Chondrocyte (in vitro differentiated cells): ENCODE data around the gene NPHP4. TPM values are rescaled to one million over a fixed set of nuclear protein-coding genes. Genes with fewer than 3 reads are reported as not detected.

Source experiments
- DNase-seq: peaks from one replicate; pipeline ENCODE4 v3.0.0; 2021; ENCODE audit warnings: mixed read lengths, low spot score
- H3K27ac Mint-ChIP-seq: one replicate; pipeline ENCODE4 v1.8.0; 2021; ENCODE audit warnings: mild to moderate bottlenecking, moderate library complexity, mixed read lengths; ENCODE audit not compliant: unreplicated experiment
- H3K27me3 Mint-ChIP-seq: 2 replicates; pipeline ENCODE4 v1.8.0; 2021; ENCODE audit warnings: low read depth, mixed read lengths
- H3K36me3 Mint-ChIP-seq: 2 replicates; pipeline ENCODE4 v1.8.0; 2021; ENCODE audit warnings: low read depth, mixed read lengths
- H3K4me1 Mint-ChIP-seq: 2 replicates; pipeline ENCODE4 v1.8.0; 2021; ENCODE audit warnings: low read depth, mild to moderate bottlenecking, mixed read lengths
- H3K4me3 Mint-ChIP-seq: one replicate; pipeline ENCODE4 v1.8.0; 2021; ENCODE audit warnings: mild to moderate bottlenecking, moderate library complexity, mixed read lengths; ENCODE audit not compliant: unreplicated experiment
- H3K9me3 Mint-ChIP-seq: 2 replicates; pipeline ENCODE4 v1.8.0; 2021; ENCODE audit warnings: low read depth, mixed read lengths
- CTCF ChIP-seq: fragments of 200-600 bp; sonication (generic); IDR thresholded peaks from 2 replicates; pipeline ENCODE4 v1.5.0; 2021; ENCODE audit warnings: antibody characterized with exemption, mild to moderate bottlenecking, moderate library complexity
- total RNA-seq: library from RNA; stranded (reverse); gene quantifications from 3 replicates; pipeline ENCODE4 v1.2.1, GENCODE V29; 2021

The NPHP4 gene
- total RNA-seq, 1 donor from 2014 or later = 8.7 TPM

GRCh38 chr1:5836776-5837440 is 155.3 kb downstream of the NPHP4 start:
- H3K27me3 Mint-ChIP-seq = peaks cover 22% of the 10 kb centered on the region
- DNase-seq = peak; percentile 77
- no peak overlapping the region for H3K27ac Mint-ChIP-seq
- H3K4me3 Mint-ChIP-seq = no peak overlapping the region
- TF ChIP-seq CTCF = no peak
- H3K4me1 Mint-ChIP-seq = no peaks in the 10 kb centered on the region
- no peaks in the 10 kb centered on the region for H3K36me3 Mint-ChIP-seq
- no peaks in the 10 kb centered on the region for H3K9me3 Mint-ChIP-seq

- no peak for DNase-seq
- Mint-ChIP-seq H3K4me3 (no peak overlapping the region), H3K4me1 (no peaks in the 10 kb centered on the region), H3K27me3 (peaks cover 22% of the 10 kb centered on the region), H3K36me3 (no peaks in the 10 kb centered on the region), H3K9me3 (no peaks in the 10 kb centered on the region), H3K27ac (no peak overlapping the region)
- no peak for TF ChIP-seq CTCF
Measured at GRCh38 chr1:5835179-5835562, 157.1 kb downstream of the NPHP4 start.

GRCh38 chr1:5834477-5835178 is 157.6 kb downstream of the NPHP4 start:
- no peak for DNase-seq

GRCh38 chr1:5833911-5834310 is 158.3 kb downstream of the NPHP4 start:
- no peaks in the 10 kb centered on the region for H3K4me1 Mint-ChIP-seq
- H3K4me3 Mint-ChIP-seq = no peak overlapping the region

More at GRCh38 chr1:5834477-5835178, 157.6 kb downstream of the NPHP4 start:
- Mint-ChIP-seq H3K9me3 (peaks cover 1% of the 10 kb centered on the region), H3K27ac (no peak overlapping the region), H3K27me3 (peaks cover 17% of the 10 kb centered on the region), H3K36me3 (no peaks in the 10 kb centered on the region), H3K4me1 (no peaks in the 10 kb centered on the region), H3K4me3 (no peak overlapping the region)
- TF ChIP-seq CTCF = no peak

More at GRCh38 chr1:5833911-5834310, 158.3 kb downstream of the NPHP4 start:
- Mint-ChIP-seq H3K36me3 (no peaks in the 10 kb centered on the region), H3K27ac (no peak overlapping the region), H3K27me3 (peaks cover 17% of the 10 kb centered on the region), H3K9me3 (peaks cover 7% of the 10 kb centered on the region)
- no peak for DNase-seq
- TF ChIP-seq CTCF = no peak
